AML-193 (cell line): ENCODE data around the gene HOXD13.

Source experiments
- DNase-seq, 2 experiments: peaks; one replicate each; lab custom pipeline; 2025; lab: John Stamatoyannopoulos, UW

The HOXD13 gene

DNA sequence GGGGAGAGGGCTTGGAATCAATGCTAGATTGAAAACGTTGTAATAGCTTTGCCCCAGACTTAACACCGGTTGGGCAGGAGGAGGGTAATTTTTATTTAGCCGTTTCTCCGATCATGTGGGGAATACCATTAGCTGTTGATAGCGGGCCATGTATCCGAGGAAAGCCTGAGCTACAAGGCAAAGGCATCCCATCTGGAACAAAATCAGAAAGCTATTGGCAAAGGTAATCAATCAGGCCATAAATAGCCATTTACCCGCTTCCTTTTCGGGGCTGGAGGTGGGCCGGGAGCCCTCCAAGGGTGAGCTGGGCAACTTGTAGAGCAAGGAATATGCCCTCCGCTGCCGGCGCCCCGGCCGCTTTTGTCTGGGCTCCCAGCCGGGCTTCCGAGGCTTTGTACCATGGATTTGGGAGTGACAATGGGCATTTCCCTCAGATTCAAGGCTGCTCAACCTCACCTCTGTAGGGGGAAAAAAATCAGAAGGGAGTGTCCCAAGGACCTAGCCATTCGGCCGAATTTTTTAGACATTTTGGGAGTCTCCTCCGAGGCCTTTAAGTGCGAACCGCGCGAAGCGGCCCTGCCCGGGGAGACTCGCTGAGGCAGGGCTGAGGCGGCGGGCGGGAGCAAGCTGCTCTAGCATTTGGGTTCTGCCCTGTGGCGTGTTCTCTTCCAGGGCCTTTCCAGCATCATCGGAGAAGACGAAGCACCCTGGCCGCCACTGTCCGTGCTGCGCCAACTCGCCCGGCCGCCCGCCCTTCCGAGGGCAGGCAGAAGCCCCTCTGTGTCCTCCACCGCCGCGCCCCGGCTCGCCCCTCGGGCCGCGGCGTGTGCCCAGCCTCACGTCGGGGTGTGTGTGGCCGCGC lies 28.9 kb downstream of the HOXD13 start:
- no peak for DNase-seq

DNA sequence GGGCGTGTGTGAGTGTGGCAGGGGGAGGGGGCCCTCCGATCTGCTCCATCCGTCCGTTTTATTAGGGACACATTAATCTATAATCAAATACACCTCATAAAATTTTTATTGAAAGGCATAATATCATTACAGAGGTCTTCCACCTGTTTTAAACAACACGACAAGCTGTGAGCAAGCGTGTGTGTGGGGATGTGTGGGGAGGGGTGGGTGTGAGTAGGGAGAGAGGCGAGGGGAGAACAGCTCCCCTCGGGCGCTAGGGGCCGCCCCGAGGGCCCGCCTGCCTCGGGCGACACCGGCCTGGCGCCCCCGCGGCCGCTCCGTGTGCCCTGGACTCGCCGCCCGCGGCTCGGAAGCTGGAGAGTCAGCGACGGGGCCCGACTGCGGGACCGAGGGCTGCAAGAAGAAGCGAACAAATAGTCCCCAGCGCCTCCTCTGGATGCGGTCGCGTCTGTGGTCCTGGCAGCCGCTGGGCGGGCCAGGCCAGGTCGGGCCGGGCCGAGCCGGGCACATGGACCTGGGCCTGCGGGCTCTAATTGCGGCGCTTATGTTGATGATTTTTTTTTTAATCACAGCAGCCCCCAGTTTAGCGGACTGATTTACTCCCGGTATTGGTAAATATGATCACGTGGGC lies 29.6 kb downstream of the HOXD13 start:
- no peak for DNase-seq

DNA sequence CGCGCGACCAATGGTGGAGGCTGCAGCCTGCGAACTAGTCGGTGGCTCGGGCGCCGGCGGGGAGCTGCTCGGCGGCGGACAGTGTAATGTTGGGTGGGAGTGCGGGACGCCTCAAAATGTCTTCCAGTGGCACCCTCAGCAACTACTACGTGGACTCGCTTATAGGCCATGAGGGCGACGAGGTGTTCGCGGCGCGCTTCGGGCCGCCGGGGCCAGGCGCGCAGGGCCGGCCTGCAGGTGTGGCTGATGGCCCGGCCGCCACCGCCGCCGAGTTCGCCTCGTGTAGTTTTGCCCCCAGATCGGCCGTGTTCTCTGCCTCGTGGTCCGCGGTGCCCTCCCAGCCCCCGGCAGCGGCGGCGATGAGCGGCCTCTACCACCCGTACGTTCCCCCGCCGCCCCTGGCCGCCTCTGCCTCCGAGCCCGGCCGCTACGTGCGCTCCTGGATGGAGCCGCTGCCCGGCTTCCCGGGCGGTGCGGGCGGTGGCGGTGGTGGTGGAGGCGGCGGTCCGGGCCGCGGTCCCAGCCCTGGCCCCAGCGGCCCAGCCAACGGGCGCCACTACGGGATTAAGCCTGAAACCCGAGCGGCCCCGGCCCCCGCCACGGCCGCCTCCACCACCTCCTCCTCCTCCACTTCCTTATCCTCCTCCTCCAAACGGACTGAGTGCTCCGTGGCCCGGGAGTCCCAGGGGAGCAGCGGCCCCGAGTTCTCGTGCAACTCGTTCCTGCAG lies 30.3 kb downstream of the HOXD13 start, which contains the start of gene HOXD9:
HOXD9 (plus strand) TSS at position 37 of the 728 bp plus-strand sequence; CDS start at position 87, 50 bp downstream.
- DNase-seq, result no peak

DNA sequence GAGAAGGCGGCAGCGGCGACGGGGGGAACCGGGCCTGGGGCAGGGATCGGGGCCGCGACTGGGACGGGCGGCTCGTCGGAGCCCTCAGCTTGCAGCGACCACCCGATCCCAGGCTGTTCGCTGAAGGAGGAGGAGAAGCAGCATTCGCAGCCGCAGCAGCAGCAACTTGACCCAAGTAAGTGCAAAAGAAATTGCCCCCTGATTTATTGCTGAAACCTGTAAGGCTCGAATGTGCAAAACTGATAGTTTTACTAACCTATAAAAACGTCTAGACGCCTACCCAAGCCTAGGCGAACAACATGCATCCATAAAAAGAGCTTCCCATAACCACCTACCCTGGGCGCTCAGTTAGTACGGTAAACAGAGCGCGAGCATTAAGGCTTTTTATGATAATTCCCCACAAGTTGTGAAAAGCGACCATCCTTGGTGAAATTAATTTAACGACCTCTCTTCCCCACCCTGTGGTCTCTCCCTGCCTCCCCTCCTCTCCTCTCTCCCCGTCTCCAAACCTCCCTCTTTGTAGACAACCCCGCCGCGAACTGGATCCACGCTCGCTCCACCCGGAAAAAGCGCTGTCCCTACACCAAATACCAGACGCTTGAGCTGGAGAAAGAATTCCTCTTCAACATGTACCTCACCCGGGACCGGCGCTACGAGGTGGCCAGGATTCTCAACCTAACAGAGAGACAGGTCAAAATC lies 31.0 kb downstream of the HOXD13 start:
- DNase-seq, result no peak

DNA sequence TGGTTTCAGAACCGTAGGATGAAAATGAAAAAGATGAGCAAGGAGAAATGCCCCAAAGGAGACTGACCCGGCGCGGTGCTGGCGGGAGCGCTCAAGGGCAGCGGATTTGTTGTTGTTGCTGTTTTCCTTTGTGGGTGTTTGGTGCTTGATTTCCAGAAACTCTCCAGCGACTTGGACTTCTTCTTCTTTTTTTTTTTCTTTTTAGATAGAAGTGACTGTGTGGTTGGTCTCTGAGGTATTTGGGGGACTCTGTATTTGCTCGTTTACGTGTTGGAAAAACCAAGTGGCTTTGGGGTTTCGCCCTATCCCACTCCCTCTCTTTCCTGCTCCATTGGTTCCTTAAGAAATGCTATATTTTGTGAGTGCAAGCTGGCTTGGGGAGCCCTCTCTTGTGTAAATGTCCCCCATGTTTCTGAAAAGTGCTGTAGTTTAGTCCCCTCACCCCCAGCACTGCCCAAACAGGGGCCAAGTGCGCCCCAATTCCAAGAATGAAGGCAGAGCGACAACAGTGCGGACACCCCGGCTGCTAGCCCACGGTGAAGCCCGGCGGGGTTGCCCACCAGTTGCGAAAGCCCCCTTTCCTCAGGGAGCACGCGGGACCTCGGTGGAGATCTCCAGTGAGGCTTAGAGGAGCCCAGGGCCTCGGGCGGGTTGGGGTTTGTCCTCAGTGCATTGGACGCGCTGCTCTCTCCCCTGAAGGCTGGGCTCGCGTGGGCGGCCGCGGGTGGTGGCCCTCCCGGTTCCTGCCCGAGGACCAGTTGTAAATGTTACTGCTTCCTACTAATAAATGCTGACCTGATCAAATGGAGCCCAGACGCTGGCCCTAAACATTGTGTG lies 31.8 kb downstream of the HOXD13 start:
- no peak for DNase-seq

DNA sequence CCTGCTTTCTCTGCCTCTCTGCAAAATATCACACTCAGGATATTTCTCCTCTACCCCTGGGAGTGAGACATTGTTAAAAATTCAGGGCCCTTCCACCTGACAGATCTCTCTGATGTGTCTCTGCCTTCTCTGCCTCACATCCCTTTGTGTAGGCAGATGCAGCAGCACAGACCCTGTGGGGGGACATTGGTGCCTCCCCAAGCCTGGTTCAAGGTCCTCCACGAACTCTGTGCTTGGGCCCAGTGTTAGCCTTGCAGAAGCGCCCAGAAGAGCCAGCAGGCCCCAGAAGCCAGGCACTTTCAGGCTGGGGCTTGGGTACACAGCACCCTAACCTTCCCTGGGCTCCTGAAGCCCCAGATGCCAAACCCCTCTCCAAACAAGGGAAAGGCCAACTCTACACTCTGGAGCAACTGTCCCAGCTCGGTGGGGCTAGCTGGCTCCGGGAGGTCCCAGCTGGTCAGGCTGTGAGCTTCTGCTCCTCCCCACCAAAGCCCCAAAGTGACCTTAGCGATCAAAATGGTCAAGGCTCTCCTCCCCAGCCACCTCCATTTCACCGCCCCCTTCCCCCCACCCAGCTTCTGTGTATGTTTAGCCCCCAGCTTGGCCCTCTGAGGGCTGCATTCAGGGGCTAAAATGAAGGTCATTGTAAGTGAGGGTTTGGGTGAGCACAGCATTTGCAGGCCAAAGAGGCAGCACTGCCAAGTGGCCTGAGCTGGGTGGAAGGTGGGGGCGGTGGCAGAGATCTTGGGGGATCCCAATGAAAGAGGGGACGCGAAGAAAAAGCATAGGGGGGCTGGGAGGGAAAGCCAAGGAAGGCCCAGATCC lies 32.6 kb downstream of the HOXD13 start:
- DNase-seq, result no peak

DNA sequence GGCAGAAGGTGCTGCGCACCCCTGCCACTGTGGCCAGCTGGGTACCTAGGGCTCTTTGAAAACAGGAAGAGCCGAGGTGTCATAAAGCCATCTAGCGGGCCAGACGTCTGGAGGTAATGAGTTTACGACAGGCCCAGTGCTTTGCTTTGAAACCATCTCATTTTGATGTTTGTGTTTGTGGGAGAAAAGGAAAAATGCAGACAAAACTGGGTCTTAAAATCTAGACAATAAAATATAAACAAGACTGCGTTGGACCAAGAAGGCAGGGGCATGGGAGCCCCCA lies 33.2 kb downstream of the HOXD13 start:
- no peak for DNase-seq

DNA sequence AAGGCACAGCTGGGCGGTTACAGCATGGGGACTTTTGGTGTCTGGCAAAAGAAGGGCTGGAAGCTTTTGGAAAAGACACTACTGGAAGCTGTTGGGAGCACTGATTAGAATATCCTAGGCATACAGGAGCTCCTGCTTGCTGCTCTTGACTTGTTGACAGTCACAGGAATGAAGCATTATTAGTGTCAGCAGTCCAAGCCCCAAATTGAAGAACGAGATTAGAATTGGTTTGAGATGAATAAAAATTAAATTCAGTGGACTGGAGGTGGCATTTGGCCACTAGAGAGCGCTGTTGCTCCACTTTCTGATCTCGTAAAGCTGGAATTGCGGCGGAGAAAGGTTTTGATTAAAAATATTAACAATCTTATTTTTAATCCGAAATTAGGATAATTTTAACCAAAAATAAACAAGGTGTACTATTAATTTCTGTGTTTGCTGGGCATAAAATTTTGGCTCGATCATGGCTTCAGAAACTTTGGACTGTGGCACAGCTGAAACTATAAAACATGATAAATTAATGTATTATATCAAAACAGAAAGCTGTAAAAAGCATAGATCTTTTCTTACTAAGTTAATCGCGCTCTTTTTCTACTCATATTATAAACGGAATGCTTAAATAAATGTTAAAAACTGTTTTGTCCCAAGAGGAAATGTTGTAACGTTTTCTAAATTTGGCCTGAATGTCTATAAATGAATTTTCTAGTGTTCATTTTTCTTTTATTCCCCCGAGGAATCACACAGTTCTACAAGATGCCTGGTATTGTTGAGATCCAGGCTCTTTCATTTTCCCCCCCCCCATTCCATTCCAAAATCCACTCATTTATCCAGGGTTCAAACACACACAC lies 34.6 kb downstream of the HOXD13 start:
- DNase-seq, result peak; percentile 23 to 30

DNA sequence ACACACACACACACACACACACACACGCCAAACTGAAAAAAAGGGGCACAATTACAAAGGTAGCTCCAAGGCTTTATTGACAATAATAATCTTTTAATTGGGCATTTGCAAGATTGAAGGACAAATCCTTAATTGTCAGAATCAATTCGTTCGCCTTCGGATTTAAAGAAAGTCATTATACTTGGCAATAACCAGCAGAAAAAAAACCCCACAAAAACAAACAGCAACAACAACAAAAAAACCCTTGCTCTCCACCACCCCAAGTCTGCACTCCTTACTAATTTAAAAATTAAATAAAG lies 35.2 kb downstream of the HOXD13 start:
- no peak for DNase-seq

DNA sequence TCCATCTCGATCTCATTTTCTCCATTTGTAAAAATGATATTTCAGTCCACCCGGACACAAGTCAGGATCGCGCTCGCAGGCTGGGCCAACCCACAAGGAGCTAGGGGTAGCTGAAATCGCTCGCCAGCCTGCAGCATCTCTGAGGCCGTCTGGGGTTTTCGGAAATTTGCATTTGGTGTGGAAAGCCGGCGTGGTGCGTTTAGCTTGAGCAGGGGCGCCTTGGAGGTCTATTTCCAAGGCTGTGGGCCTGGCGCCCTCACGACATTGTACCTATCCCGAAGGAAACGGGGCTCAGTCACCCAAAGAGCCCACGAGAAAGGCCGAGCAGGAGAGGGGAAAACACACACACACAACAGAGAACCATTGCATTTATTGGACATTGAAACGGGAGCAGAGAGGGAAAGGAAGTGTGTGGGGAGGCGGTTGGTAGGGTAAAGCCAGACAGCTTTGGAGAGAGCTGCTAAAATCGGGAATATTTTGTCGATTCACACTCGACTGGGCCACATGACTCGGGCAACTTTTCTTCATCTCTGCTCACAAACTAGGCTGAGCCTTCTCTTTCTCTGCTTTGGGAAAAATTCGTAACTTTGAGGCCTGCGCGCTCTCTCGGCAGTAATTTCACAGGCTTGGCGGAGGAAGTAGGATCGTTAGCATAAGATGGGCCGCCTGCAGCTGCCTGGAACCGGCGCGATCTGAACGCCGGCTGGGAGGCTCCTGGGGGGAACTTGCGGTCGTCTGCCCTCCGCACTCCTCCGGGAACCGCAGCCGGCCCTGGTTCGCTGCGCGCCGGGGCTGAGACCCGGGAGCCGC lies 35.9 kb downstream of the HOXD13 start:
- no peak for DNase-seq

DNA sequence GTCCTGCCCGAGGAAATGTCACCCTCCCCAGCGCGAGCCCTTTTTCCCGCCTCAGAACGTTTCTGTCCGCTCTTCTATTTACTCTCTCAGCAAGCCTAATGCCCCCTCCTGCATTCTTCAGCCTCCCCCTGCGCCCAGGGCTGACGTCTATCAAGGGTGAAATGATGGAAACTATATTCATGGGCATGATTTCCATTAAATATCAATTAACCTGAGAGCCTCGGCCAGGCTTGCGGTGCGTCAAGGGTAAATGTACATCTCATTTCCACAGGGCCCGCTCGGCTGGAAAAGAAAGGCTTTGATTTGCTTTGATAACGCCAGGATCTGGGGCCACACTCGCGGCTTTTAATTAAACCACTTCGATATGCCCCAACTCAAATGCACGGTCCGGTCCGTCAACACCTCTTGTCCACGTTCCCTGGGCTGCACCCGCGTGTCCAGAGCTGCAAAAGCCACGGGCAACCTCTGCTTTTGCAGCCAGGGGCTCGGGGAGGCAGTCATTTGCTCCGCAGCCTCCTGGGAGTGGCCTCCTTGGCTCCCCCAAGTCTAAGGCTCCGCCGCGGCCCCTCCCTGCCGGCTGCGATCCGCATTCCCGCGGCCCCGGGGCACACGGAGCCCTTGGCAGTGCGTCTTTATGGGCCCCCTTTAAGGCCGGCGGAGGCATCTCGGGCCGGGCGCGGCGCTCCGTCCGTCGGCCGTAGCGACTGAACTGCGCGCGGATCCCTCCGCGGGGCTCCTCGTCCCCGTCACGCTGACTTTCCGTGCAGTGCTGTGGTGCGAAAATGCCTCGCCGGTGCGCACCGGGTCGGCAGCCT lies 36.7 kb downstream of the HOXD13 start, which contains the start of gene HOXD8:
HOXD8 (plus strand) TSS at position 724 of the 815 bp plus-strand sequence. CDS start 662 bp downstream, outside the sequence.
- no peak for DNase-seq

DNA sequence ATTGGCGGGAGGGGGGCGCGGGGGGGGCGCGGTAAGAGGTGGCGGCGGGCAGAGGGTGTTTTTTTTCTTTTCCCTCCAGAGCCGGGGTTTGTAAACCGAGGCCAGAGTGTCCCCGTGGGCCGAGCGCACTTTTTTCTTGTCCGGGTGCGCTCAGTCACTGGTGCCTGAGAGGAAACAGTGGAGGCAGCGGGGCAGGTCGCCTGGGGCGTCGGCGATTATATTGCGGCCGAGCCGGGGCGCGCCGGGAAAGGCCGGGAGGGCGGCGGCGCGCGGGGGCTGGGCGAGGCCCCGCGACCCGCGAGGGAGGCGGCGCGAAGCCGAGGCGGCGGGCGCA lies 37.3 kb downstream of the HOXD13 start:
- DNase-seq, result no peak

DNA sequence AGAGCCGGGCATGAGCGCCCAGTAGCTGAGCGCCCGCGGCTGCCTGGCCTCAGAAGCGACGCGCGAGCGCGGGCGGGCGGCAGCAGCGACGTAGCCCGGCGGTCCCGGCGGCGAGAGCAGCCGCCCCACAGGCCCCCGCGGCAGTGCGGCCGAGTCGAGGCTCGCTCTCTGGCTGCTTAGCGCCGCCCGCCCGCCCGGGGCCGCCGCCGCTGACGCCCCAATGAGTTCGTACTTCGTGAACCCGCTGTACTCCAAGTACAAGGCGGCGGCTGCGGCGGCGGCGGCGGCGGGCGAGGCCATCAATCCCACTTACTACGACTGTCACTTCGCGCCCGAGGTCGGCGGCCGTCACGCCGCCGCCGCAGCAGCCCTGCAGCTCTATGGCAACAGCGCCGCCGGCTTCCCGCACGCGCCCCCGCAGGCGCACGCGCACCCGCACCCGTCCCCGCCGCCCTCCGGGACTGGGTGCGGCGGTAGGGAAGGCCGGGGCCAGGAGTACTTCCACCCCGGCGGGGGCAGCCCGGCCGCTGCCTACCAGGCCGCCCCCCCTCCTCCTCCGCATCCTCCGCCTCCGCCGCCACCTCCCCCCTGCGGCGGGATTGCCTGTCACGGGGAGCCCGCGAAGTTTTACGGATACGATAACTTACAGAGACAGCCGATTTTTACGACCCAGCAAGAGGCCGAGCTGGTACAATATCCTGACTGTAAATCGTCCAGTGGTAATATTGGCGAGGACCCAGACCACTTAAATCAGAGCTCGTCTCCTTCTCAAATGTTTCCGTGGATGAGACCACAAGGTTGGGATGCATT lies 37.8 kb downstream of the HOXD13 start:
- DNase-seq, result no peak

DNA sequence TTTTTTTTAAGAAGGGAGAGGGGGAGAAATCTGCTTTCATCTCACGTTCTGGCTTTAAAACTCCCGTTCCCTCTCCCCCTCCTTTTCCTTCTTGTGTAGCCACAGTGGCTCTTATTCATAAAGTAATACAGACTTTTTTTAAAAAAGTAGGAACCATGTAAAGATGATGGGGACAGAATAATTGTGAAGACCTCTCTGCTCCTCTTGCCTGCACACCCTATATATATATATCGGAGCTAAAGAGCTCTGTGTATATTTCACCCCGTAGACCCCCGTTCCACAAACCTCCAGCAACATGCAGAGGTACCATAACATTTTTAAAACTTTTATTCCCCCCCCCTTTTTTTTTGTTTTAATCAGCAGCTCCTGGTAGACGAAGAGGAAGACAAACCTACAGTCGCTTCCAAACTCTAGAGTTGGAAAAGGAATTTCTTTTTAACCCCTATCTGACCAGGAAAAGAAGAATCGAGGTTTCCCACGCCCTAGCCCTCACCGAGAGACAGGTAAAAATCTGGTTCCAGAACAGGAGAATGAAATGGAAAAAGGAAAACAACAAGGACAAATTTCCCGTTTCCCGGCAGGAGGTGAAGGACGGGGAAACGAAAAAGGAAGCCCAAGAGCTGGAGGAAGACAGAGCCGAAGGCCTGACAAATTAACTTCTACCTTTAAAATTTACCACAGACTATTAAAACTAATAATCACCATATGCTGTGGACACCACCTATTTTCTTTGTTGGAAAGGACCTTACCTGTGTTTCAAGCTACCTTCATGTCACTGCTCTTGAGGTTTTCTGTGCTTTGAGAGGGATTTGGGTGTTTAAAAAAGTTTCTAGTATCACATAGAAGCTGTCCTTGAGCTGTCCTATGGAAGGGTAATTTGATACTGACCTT lies 38.7 kb downstream of the HOXD13 start:
- DNase-seq, result no peak

DNA sequence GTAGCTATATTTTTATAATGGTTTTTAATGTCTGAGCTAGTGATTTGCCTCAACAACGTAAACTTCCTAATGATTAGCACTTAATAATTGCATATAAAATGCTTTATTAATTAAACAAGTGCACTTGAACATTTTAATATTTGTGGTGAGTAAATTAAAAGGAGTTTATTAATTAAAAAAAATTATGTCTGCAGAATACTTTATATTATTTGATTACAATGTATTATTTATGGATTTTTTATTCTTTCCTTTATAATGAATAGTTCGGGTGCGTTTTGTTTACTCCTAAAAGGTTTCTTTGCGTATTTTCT lies 39.3 kb downstream of the HOXD13 start:
- DNase-seq, result no peak
